GF-D8 (cell line): ENCODE data around the gene LIN54.
"Not testable (repeated sequence)": the region's sequence is repeated elsewhere in the genome, so short reads cannot be mapped to it uniquely, and the experiment has no call there.

Experiments
- DNase-seq: peaks from one replicate; lab custom pipeline; 2025; lab: John Stamatoyannopoulos, UW

Gene LIN54

DNA sequence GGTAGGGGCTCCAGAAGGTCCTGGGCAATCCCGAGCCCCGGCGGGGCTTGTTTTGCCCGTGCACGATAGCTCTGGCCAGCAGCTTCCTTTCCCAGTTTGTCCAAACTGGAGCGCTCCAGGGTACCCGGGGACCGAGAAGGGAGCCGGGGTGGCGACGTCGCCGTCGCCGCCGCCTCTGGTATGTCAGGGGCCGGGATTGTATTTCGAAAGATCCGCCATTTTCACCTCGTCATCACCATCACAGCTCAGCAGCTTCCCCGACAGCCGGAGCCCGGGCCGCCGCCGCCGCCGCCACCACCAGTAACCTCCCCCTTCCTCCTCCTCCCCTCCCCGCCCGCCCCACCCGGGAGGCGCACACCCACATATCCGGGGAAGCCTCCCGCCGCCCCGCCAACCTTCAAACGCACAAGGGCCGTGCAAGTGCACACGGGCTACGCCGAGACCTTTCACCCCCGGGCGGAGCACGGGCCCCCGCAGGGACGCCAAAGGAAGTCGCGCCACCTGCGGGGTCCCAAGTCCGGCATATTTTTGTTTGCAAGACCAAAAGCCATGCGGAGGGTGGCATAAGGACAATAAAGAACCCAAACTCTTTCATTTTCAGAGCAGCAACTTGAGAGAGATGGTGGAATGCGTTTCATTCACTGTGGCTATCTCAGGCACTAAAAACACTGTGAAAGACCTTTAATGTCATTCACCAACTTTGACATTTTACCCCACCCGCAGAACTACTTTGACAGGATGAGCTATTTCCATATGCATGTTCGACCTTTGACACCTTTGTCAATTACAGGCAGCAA, at the start of gene LIN54:
Gene LIN54 (minus strand): TSS at position 302 of the 797 bp plus-strand sequence. CDS start 25,979 bp downstream, outside the sequence.
- DNase-seq = peak; percentile 76

DNA sequence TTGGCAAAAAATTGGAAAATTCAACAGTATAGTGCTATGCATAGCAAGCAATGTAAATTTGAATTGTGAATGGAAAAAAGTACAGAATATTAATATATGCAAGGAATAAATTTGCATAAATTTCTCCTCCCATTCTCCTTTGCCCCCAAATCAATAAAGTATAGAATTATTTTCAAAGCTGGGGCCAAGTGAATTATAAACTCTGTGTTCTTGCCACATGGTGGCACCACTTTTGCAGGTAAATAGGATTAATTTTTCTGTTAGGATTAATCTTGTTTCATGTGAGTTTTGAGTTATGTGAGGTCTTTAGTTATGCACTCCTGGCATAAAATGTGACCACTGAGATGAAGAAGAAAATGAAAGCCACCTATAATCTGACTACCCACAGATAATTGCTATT, 44.3 kb upstream of the LIN54 start:
- peak; percentile 5 for DNase-seq

DNA sequence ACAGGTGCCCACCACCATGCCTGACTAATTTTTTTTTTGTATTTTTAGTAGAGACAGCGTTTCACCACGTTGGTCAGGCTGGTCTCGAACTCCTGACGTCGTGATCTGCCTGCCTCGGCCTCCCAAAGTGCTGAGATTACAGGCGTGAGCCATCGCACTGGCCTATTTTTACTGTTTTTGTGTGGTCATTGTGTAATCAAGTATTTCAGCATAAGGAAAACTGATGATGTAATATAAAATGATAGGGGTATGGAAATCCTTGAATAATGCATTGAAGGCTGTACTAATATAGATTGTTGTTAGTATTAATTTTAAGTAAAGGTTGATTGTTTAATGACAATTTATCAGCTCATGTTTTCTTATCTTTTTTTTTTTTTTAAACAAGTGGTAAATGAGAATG, 38.2 kb upstream of the LIN54 start:
- DNase-seq = not testable (repeated sequence)

GRCh38 chr4:83046693-83047473, 36.3 kb upstream of the LIN54 start:
- no peak for DNase-seq

DNA sequence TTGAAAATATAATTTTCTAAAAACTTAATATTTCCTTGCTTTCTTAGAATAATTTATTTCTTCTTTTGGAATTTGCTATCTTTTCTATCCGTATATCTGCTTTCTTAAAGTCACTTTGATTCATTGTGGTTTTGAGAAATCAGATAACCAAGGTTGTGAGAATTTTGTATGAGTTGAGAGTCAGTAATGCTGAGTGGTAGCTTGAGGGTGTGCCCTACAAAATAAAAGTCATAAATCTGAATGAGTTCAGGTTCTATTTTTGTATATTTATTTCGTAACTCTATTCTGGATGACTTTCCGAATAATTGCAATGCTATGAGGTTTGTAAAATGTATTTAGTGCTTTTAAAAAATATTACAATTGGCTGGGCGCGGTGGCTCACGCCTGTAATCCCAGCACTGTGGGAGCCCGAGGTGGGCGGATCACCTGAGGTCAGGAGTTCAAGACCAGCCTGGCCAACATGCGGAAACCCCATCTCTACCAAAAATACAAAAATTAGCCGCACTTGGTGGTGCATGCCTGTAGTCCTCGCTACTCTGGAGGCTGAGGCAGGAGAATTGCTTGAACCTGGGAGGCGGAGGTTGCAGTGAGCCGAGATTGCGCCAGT, 33.3 kb upstream of the LIN54 start:
- no peak for DNase-seq

- DNase-seq = not testable (repeated sequence)
Observed at GRCh38 chr4:83043157-83043556, 32.5 kb upstream of the LIN54 start.

GRCh38 chr4:83040269-83040668, 29.6 kb upstream of the LIN54 start:
- no peak for DNase-seq

- DNase-seq = no peak
Observed at GRCh38 chr4:83036991-83037665, 26.5 kb upstream of the LIN54 start.

DNA sequence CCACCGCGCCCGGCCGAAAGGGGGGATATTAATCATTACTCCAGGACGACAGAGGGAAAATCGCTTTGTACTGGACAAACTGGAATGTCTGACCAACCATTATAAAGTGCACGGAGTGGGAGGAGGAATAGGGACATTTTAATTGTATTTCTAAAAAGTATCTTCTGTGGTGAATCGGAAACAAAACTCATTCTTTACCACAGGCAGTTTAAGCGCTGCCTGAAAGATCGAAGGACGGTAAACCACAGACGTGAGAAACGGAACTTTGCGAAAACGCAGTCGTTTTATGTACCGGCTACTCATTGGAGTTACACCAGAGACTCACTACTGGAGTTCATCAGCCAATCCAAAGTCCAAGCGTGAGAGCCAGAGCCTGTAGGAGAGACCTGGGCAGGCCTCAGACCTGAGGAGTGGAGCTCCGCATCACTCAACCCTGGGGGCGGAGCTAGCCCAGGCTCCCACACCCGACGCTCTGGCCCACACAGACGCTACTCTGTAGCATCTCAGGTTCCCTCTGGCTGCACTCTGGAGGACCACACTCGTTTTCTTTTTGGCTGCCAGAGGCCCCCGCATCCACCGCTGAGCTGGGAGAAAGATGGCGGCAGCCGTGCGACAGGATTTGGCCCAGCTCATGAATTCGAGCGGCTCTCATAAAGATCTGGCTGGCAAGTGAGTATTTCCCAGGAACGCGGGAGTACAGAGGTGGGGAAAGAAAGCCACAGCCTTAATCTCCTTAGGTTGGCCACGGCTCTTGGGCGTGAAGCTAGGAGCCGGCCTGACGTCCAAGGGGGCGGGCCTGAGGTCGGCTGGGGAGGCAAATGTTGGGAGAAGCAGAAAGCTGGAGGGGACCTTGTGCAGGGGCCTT, 24.2 kb upstream of the LIN54 start, which contains the start of gene COPS4:
Gene COPS4 (plus strand): TSS at position 554 of the 865 bp plus-strand sequence. CDS start 42 bp downstream, at position 596.
- DNase-seq = peak; percentile 99

GRCh38 chr4:83029688-83030087, 19.1 kb upstream of the LIN54 start:
- no peak for DNase-seq

DNA sequence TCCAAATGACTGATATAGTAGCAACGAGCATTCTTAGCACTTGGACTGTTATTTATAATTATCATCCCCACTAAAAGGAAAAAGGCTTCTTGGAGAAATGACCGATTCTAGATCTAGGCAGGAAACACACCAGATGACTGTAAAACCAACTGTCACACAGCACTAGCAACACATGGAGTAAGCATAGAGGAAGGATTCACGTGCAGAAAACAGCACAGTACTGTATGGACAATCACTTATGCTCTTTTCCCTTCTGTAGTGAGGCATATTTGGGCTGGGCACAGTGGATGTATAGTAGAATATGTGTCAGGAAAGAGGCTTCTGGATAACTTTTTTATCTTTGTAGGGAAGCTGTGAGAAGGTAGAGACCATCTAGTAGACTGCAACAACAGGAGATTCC, 18.4 kb upstream of the LIN54 start:
- no peak for DNase-seq

- DNase-seq = no peak
Observed at GRCh38 chr4:83025563-83025962, 14.9 kb upstream of the LIN54 start.

GRCh38 chr4:83024233-83024632, 13.6 kb upstream of the LIN54 start:
- DNase-seq = no peak

GRCh38 chr4:83023599-83023998, 13.0 kb upstream of the LIN54 start:
- DNase-seq = not testable (repeated sequence)

GRCh38 chr4:83022724-83023450, 12.3 kb upstream of the LIN54 start:
- DNase-seq = peak; percentile 45

GRCh38 chr4:83019794-83020494, 9.3 kb upstream of the LIN54 start:
- DNase-seq = peak; percentile 21

DNA sequence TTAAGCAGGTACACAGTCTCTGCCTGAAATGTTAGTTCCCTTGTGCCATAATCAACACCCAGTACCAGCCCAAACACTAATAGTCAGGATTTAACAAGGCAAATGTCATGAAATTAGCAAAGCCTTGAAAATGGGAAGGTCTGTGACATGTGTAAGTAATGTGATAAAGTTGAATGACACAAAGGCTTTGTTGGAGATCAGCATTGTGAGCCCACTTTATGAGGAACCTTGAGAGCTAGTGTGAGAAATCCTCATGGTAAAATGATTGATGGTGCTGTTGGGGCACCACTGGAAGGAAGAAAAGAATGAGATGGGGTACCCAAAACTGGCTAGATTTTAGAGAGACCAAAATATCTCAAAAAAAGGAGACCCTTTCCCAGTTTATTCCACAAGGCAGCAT, 3.3 kb upstream of the LIN54 start:
- no peak for DNase-seq

DNA sequence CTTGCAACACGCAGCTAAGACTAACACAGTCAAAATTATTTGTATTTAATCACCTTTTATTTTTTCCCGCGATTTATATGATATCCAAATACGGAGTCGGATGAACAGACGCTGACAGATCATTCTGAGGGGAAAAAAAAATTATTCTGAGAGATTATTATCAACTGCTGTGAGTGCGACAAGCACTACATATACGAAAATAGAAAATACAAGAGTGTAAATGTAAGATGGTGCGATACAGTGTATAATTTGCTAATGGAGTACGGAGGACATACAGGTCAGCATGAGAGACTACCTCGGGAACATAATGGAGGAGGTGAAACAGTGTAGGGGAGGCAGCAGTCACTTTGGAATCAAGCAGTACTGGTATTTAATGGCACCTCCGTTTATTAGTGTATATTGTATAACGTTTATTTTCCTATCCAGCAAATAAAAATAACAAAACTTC, 2.8 kb upstream of the LIN54 start:
- DNase-seq = no peak

DNA sequence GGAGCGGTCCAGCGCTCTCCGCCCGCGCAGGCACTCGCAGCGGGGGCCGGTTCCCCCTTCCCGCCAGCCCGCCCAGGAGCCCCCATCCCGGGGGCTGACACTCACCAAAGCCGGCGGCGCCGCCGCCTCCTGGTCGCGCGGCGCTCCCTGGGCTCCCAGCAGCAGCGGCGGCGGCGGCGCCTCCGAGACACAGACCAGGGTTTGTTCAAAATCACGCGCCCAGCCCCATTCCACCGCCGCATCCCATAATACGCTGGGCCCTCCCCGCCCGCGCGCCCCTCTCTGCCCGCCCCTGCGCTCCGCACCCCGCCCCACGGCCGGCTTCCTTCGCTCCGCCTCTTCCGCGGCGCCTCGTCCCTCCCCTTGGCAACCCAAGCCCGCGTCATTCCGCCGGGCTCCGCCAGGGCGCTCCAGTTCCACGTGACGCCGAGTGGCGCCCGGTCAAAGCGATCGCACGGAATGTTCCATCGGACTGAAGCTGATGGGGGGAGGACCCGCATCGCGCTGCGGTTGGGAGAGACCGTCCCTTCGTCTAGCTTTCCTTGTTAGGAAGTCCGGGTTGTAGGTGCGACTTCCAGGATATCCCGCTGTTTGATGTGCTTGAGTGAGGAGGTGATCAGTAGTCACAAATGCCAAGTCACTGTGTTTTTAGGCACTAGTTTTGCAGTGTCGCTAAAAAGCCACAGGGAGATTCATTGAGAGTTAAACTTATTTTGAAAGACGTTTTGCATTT, 2.2 kb upstream of the LIN54 start:
- DNase-seq = peak; percentile 92
